Activated CD8-positive, alpha-beta T cell treated with anti-CD3 and anti-CD28 coated beads for 36 hours (primary cell): ENCODE results near the gene CHAC1. TPM values are rescaled to one million over a fixed set of nuclear protein-coding genes. Genes with fewer than 3 reads are reported as not detected.

Experiments used
- ATAC-seq: fragments of 200-7000 bp; cut with Tn5 transposase; one replicate; pipeline ENCODE4 v1.10.0; 2021; ENCODE audit warnings: mild to moderate bottlenecking, moderate library complexity
- CTCF ChIA-PET: fragments of 350-600 bp; sonication (Branson Sonifier 250); formaldehyde crosslinking; loops from one replicate; lab custom pipeline; 2021; ENCODE audit warnings: antibody characterized with exemption; lab: Charles Lee
- POLR2A ChIA-PET: fragments of 350-600 bp; sonication (Branson Sonifier 250); formaldehyde crosslinking; loops from one replicate; lab custom pipeline; 2021; ENCODE audit warnings: antibody characterized with exemption; lab: Charles Lee
- DNase-seq: peaks from one replicate; pipeline ENCODE4 v3.0.0-alpha.2; 2020
- H3K27ac Mint-ChIP-seq: one replicate; pipeline ENCODE4 v1.8.0; 2021; ENCODE audit warnings: mild to moderate bottlenecking, mixed read lengths
- H3K27me3 Mint-ChIP-seq: one replicate; pipeline ENCODE4 v1.8.0; 2021; ENCODE audit warnings: mixed read lengths
- H3K36me3 Mint-ChIP-seq: one replicate; pipeline ENCODE4 v1.8.0; 2021; ENCODE audit warnings: low read depth, mixed read lengths
- H3K4me1 Mint-ChIP-seq: one replicate; pipeline ENCODE4 v1.8.0; 2021; ENCODE audit warnings: low read depth, mixed read lengths
- H3K4me3 Mint-ChIP-seq: one replicate; pipeline ENCODE4 v1.8.0; 2021; ENCODE audit warnings: mild to moderate bottlenecking, moderate library complexity, mixed read lengths
- H3K9me3 Mint-ChIP-seq: one replicate; pipeline ENCODE4 v1.8.0; 2021; ENCODE audit warnings: mixed read lengths
- intact Hi-C: fragments of 100-400 bp; cut with micrococcal nuclease; formaldehyde crosslinking; loops from one replicate; pipeline ENCODE4 v1.10.0; 2022
- total RNA-seq, 2 experiments: library from RNA; stranded (reverse); gene quantifications; one replicate each; pipeline ENCODE4 v1.2.3, GENCODE V29; 2021
- TF ChIP-seq, protein P1 (sequence below): fragments of 200-600 bp; IDR thresholded peaks from one replicate; pipeline ENCODE4 v1.8.0; 2022; ENCODE audit warnings: antibody characterized with exemption, mild to moderate bottlenecking

Gene CHAC1
- total RNA-seq, 2 experiments from 2014 or later: 21.9 to 22.6 TPM

DNA sequence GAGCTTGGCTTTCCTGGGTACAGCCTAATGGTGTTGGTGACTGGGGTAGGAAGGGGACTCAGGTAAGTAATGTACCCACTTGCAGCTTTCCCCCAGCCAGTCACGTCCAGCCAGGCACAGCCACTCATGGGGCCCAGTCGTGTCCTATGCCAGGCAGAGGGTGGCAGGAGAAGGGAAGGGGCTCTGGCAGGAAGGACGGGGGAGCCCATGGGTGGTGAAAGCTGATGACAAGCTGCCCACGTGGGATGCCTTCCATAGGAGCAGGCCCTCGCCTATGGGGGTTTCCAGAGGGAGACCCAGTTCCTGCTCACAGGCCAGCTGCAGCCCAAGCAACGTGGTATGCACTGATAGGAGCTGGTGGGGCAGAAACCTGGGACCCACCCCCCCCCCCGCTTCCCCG is 10.7 kb downstream of the CHAC1 start:
- ChIA-PET CTCF (interaction anchor here (1.0 to 4.4 kb wide), 4 partner anchors 15 to 37 kb away, joined by 3 to 26 read pairs (median 5); no protein-coding TSS in a partner anchor), POLR2A (interaction anchor here (0.7 to 1.5 kb wide), 4 partner anchors 11 to 61 kb away, joined by 3 to 4 read pairs (median 3); no protein-coding TSS in a partner anchor)
- TF ChIP-seq, protein P1, sequence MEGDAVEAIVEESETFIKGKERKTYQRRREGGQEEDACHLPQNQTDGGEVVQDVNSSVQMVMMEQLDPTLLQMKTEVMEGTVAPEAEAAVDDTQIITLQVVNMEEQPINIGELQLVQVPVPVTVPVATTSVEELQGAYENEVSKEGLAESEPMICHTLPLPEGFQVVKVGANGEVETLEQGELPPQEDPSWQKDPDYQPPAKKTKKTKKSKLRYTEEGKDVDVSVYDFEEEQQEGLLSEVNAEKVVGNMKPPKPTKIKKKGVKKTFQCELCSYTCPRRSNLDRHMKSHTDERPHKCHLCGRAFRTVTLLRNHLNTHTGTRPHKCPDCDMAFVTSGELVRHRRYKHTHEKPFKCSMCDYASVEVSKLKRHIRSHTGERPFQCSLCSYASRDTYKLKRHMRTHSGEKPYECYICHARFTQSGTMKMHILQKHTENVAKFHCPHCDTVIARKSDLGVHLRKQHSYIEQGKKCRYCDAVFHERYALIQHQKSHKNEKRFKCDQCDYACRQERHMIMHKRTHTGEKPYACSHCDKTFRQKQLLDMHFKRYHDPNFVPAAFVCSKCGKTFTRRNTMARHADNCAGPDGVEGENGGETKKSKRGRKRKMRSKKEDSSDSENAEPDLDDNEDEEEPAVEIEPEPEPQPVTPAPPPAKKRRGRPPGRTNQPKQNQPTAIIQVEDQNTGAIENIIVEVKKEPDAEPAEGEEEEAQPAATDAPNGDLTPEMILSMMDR: no peak
- ATAC-seq (no peak), DNase-seq (no peak)
- Mint-ChIP-seq H3K9me3 (no peaks in the 10 kb centered on the region), H3K27me3 (no peaks in the 10 kb centered on the region), H3K4me1 (no peaks in the 10 kb centered on the region), H3K36me3 (no peaks in the 10 kb centered on the region), H3K27ac (no peak overlapping the region), H3K4me3 (no peak overlapping the region)
- intact Hi-C loops: no loop called here

DNA sequence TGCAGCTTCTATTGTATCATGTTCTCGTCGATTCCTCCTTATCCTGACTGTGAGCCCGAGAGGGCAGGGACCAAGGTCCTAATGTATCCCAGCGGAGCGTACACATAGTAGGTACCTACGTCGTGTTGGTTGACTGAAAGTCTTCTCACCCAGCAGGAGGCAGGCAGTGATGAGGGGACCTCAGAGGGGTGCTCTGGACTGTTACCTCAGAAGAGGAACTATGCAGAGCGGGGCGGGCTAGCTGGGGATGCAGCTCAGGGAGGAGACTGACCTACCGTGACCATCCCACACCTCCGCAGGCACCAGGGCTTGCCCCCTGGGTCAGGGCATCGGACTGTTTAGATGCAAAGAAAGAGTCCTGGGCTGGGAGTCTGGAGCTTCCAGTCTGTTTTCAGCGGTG is 11.4 kb downstream of the CHAC1 start:
- TF ChIP-seq, protein P1: no peak
- DNase-seq (no peak), ATAC-seq (no peak)
- H3K27me3 Mint-ChIP-seq: no peaks in the 10 kb centered on the region
- no peaks in the 10 kb centered on the region for H3K36me3 Mint-ChIP-seq
- intact Hi-C loops: no loop called here
- H3K27ac Mint-ChIP-seq: no peak overlapping the region
- ChIA-PET POLR2A (interaction anchor here (0.7 to 1.5 kb wide), 4 partner anchors 12 to 62 kb away, joined by 3 to 4 read pairs (median 3); no protein-coding TSS in a partner anchor), CTCF (interaction anchor here (0.9 to 4.4 kb wide), 9 partner anchors 12 to 106 kb away, joined by 3 to 26 read pairs (median 3); no protein-coding TSS in a partner anchor)
- no peak overlapping the region for H3K4me3 Mint-ChIP-seq
- no peaks in the 10 kb centered on the region for H3K4me1 Mint-ChIP-seq
- H3K9me3 Mint-ChIP-seq: no peaks in the 10 kb centered on the region

DNA sequence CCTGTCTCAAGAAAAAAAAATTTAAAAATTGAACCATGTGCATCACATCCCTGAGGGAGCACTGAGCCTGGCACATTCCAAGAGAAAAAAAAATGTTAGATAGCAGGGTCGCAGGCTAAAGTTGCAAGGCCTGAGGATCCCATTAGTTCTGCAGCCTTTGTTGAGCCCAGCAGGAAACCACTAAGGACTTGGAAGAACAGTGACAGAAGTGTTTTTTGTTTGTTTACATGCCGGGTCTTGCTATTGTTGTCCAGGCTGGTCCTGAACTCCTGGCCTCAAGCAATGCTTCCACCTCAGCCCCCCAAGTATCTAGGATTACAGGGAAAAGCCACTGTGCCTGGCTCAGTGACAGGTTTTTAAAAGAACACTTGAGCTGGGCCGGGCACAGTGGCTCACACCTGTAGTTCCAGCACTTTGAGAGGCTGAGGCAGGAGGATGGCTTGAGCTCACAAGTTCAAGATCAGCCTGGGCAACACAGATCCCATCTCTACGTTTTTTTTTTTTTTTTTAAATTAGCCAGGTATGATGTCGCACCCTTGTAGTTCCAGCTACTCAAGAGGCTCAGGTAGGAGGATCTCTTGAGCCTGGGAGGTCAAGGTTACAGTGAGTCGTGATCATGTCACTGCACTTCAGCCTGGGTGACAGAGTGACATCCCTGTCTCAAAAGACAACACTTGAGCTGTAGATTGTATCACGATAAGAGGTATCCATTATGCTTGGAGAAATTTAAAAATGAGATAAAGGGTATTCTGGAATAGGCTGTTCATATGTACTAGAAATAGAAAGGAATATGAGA is 15.2 kb downstream of the CHAC1 start:
- Mint-ChIP-seq H3K27ac (no peak overlapping the region), H3K4me3 (no peak overlapping the region), H3K4me1 (no peaks in the 10 kb centered on the region), H3K36me3 (no peaks in the 10 kb centered on the region), H3K9me3 (no peaks in the 10 kb centered on the region), H3K27me3 (no peaks in the 10 kb centered on the region)
- intact Hi-C loops: no loop called here
- ATAC-seq (no peak), DNase-seq (no peak)
- POLR2A ChIA-PET: no interaction called here
- CTCF ChIA-PET: interaction anchor here (1.1 kb wide), 1 partner anchor 27 kb away, joined by 4 read pairs; no protein-coding TSS in a partner anchor
- TF ChIP-seq, protein P1: no peak

DNA sequence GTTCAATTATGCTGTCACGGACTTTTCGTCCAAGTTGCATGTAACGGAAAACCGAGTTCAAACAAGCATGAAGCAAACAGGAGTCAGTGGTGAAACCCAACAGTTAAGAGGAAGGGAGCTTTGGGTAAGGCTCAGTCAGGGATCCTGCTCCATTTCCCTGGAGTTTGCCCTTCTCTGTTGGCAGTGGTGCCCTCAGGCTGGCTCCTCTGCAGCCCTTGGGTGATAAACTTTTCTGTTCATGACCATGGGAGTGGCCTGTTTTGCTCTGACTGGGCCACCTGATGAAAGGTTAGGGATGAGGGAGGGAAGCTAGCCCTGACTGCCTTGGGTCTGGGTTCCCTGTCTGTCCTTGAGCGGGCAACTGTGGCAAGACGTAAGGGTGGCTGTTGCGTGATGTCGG is 16.1 kb downstream of the CHAC1 start:
- ATAC-seq (no peak), DNase-seq (no peak)
- Mint-ChIP-seq H3K27ac (no peak overlapping the region), H3K9me3 (no peaks in the 10 kb centered on the region), H3K4me1 (no peaks in the 10 kb centered on the region), H3K36me3 (no peaks in the 10 kb centered on the region), H3K27me3 (no peaks in the 10 kb centered on the region), H3K4me3 (no peak overlapping the region)
- ChIA-PET CTCF (no interaction called here), POLR2A (no interaction called here)
- TF ChIP-seq, protein P1: no peak
- intact Hi-C loops: no loop called here

DNA sequence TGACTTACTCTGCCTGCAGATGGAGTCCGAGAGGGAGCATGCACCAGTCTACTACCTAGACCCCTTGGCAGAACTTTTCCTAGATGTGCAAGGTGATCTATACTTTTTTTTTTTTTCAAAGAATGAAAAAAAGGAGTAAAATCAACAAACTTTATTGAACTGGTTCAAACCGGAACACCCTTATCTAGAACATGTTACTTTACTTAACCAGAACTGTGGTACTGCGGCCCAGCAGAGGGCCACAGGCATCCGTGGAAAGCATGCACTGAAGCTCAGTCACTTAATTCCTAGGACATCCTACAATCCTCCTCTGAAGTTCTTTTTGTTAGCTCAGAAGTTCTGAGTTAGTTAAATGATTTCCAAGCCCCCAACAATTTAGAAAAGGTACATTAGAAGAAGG is 21.6 kb downstream of the CHAC1 start:
- intact Hi-C loops: no loop called here
- POLR2A ChIA-PET: interaction anchor here (0.6 to 2.3 kb wide), 3 partner anchors 18 to 112 kb away, joined by 3 to 7 read pairs (median 3); partner anchors contain the start of gene CHAC1
- Mint-ChIP-seq H3K36me3 (peaks cover 16% of the 10 kb centered on the region), H3K27ac (no peak overlapping the region), H3K9me3 (no peaks in the 10 kb centered on the region), H3K4me1 (no peaks in the 10 kb centered on the region), H3K27me3 (no peaks in the 10 kb centered on the region), H3K4me3 (no peak overlapping the region)
- DNase-seq (no peak), ATAC-seq (no peak)
- CTCF ChIA-PET: interaction anchor here (1.2 to 1.7 kb wide), 3 partner anchors 12 to 72 kb away, joined by 3 to 4 read pairs (median 4); no protein-coding TSS in a partner anchor
- TF ChIP-seq, protein P1: no peak
